HG02623 (cell line): ENCODE data around the gene LIPI.
"Not testable (repeated sequence)": the region's sequence is repeated elsewhere in the genome, so short reads cannot be mapped to it uniquely, and the experiment has no call there.

ENCODE experiments used
- ATAC-seq: cut with Tn5 transposase; IDR thresholded peaks from one replicate; pipeline ENCODE4 v1.9.1; 2021; ENCODE audit warnings: moderate library complexity; ENCODE audit not compliant: unreplicated experiment

LIPI gene

DNA sequence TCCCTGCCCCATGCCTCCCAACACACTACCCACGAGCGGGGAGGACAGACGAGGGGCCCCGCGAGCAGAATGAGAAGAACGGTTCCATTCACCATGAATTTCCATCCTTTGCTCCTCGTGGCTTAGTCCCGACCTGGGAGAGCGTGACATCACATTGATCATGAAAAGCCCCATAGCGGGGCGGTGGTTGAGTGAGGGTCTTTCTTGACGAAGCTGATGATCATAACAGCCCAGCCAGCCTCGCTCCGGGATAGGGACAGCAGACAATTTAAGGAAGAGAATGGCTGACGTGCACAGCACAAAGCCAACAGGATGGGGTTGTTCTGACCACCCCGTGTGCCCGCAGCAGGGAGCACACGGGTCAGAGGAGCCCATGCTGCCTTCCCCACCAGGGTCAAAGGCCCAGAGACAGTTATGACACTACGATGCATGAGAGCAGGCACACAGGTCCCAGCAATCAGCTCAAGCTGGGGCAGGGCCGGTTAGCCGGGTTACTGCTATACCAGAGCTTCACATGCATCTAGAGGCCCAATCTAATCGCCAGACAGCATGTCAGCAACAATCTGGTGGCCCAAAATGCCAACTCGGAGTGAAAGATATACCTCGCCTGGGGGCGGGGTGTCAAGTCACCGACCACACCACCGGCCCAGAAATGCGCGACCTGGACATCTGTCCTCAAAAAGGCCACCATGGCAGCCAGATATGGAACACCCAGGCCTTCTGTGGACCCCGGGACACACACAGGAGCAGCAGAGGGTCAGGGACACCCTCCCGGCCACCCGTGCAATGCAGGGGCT, 135.2 kb downstream of the LIPI start:
- no peak for ATAC-seq

DNA sequence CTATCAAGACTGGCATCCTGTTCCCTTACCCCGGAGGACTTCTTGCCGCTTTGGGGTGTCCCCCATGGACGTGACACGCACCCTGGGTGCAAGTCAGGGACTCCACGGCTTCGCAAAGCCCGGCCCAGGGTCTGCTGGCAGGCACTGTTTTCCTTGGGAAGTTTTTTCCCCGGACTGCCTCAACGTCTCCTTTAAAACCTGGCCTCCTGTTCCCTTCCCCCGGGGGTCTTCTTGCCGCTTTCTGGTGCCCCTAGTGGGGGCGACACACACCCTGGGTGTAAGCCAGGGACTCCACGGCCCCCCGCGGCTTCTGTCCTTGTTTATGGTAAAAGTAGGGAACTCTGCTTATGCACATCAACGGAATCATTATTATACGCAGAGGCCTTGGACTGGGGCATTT, 136.6 kb downstream of the LIPI start:
- ATAC-seq, result no peak

DNA sequence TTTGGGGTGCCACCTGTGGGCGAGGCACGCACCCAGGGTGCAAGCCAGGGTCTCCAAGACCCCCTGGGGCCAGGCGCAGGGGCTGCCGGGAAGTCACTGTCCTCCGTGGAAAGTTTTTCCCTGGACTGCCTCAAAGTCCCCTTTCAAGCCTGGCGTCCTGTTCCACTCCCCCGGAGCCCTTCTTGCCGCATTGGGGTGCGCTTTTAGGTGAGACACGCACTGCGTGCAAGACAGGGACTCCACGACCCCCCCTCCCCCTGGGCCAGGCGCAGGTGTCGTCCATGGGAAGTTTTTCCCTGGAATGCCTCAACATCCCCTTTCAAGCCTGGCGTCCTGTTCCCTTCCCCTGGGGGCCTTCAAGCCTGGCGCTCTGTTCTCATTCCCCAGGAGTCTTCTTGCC, 137.1 kb downstream of the LIPI start:
- no peak for ATAC-seq

DNA sequence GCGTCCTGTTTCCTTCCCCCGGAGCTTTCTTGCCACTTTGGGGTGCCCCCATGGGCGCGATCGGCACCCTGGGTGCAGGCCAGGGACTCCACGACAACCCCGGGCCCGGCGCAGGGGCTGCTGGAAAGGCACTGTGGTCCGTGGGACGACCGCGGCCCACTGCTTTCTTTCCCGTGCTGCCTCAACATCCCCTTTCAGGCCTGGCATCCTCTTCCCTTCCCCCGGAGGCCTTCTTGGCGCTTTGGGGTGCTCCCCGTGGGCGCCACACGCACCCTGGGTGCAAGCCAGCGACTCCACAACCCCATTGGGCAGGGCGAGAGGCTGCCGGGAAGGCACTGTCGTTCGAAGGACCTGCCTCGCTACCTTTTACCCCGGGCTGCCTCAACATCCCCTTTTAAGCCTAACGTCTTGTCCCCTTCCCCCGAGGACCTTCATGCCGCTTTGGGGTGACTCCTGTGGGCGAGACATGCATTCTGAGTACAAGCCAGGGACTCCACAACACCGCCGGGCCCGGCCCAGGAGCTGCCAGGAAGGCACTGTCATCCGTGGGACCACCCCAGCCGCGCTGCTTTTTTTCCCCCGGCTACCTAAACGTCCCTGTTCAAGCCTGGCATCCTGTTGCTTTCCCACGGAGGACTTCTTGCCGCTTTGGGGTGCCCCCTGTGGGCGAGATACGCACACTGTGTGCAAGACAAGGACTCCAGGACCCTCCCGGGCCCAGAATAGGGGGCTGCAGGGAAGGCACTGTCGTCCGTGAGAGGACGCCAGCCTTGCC, 137.8 kb downstream of the LIPI start:
- no peak for ATAC-seq

DNA sequence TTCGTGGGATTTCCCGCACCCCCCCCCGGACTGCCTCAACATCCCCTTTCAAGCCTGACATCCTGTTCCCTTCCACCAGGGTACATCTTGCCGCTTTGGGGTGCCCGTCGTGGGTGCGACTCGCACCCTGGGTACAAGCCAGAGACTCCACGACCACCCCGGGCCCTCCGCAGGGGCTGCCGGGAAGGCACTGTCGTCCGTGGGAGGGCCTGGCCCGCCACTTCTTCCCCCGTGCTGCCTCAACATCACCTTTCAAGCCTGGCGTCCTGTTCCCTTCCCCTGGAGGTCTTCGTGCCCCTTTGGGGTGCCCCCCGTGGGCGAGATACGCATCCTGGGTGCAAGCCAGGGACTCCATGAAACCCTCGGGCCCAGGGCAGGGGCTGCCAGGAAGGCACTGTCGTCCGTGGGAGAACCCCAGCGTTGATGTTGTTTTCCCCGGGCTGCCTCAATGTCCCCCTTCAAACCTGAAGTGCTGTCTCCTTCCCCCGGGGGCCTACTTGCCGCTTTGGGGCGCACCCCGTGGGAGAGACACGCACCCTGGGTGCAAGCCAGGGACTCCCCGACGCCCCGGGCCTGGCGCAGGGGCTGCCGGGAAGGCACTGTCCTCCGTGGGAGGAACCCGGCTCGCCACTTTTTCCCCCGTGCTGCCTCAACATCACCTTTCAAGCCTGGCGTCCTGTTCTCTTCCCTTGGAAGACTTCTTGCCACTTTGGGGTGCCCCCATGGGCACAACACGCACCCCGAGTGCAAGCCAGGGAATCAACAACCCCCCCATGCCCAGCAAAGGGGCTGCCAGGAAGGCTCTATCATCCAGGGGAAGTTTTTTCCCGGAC, 138.6 kb downstream of the LIPI start:
- ATAC-seq, result no peak

DNA sequence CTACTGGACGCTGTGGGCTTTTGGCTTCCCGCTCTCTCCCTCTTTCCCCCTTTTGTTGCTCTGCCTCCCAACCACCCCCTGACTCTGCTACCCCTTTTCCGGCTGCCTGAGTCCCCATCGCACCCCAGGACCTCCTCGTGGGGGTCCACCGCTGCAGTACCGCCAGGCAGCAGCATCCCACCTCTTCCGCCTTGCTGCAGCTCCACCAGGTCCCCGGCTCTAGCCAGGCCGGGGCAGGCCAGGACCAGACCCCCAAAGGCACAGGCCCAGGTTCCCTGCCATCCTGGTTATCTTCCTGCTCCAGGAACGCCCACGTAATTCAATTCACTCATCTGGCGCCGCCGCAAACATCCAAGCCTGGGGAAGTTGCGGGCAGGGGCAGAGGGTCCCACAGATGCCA, 139.8 kb downstream of the LIPI start:
- no peak for ATAC-seq

DNA sequence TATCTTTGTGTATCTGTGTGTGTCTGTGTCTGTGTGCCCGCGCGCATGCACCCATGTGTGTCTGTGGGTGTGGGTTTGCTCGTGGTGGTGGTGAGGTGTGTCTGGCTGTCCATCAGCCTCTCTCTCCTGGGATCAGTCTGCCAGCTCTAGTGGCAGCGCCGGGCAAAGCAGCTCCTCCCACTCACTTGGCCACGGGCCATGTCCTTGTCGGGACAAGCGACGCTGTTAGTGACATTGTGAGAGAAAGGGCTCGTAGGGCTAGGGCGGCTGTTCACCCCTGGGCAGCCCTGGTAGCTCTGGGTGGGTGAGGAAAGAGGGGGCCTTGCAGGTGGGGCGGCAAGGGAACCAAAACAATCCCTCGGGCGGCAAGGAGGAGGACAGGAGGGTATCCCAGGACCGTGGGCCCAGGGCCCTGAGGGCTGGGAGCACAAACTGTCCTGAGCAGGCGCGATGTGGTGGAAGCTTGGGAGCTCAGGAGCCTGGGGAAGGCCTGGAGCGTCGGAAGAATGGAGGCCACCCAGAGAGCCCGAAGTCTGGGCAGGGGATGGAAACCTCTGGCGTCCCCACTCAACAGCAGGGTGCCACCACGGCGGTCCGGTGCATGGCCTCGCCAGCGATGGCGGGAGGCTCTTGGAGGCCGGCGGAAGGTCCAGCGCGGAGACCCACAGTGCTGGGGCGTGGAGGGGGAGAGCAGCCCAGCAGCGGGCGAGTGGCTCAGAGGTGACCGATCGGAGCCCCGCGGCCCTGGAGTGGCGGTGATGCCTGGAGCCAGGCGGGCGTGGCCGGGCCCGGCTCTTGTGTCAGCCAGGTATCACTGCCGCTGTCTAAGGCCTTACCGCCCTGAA, 140.5 kb downstream of the LIPI start:
- no peak for ATAC-seq

DNA sequence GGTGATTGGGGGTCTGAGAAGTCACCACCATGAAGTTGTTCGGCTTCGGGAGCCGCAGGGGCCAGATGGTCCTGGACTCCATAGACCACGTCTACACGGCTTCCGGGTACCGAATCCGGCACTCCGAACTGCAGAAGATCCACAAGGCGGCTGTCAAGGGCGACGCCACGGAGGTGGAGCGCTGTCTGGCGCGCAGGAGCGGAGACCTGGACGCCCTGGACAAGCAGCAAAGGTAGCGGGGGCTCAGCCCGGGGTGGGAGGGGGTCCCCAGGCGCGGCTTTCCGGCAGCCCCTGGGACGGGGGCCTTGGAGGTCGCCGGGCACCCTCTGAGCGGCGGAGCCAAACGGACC, 146.5 kb downstream of the LIPI start:
- no peak for ATAC-seq

DNA sequence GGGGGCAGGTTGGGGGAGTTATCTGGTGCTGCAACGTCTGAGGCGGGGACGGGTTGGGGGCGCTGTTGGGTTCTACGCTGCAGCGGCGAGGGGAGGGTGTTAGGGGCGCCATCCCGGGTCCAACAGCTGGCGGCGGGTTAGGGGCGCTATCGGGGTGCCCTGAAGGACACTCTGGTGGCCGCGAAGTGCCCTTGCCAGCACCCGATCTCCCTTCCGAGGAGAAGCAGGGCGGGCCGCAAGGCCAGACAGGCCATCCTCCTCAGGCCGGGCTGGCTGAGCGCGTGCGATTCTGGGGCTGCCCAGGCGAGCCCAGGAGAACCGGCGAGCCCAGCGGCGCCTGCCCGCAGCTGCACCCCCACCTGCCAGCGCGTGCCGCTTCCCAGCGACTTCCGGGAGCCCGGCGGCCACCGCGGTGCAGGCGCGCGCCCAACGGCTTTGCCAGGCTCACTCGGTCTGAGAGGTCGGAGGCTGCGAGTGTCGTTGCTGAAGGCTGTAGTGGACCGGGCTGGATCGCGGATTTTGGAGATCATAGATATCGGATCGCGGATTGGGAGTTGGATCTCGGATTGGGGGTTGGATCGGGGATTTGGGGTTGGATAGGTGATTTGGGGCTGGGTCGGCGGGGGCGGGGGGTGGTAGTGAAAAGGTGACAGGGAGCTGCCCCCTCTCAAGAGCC, 147.0 kb downstream of the LIPI start:
- ATAC-seq, result not testable (repeated sequence)

DNA sequence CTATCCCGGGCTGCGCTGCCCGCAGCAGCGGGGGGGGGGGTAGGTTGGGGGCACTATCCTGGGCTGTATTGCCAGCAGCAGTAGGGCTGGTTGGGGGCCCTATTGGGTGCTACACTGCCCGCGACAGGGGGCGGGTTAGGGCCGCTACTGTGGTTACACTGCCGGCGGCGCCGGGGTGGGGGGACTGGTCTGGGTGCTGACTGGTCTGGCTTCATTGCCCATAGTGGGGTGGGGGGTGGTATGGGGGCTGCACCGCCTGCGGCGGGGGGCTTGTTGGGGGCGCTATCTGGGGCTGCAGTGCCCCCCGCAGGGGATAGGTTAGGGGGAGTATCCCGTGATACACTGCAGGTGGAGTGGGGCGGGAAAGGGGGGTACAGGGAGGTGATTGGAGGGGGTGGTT, 148.1 kb downstream of the LIPI start:
- not testable (repeated sequence) for ATAC-seq

DNA sequence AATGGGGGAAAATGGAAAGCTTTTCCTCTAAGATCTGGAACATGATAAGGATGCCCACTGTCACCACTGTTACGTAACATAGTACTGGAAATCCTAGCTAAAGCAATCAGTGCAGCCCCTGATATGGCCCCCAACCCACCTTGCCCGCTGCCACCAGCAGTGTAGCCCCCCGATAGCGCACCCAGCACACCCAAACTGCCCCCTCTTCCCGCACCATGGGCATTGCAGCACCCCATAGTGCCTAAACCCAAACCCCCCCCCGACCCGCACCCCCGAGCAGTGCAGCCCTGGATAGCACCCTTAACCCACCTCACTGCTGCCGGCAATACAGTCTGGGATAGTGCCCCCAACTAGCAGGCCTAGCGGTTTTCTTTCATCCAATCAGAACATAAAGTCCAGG, 148.9 kb downstream of the LIPI start:
- ATAC-seq, result not testable (repeated sequence)

DNA sequence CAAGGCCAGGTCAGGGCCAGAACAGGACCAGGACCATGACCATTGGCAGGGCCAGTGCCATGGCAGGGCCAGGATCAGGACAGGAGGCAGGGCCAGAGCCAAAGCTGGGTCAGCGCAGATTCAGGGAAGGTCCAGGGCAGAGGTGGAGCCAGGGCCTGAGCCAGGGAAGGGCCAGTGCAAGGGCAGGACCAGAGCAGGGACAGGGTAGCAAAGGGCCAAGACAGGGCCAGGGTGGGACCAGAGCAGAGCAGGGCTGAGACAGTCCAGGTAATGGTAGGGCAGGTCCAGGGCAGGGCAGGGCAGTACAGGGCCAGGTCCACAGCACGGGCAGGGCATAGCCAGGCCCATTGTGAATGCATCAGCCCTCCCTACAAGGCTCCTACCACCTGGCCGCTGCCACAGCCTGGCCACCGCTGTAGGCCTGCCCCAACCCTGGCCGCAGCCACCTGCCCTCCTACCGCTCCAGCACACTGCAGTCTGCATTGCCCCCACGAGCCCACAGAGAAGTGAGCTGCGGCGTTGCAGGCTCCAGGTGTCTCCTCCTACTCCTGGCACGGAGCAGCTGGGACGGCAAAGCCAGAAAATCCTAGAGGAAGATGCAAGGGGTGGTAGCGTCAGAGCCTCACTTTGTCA, 151.6 kb downstream of the LIPI start:
- ATAC-seq, result not testable (repeated sequence)
